ENCODE data around the gene OR4D2. TPM values are rescaled to one million over a fixed set of nuclear protein-coding genes. Genes with fewer than 3 reads are reported as not detected.
A peak's percentile ranks its signal among the peaks of the same experiment; 100 is the strongest.

OR4D2 gene
- total RNA-seq, 1 donor from 2014 or later: not detected

GRCh38 chr17:58219007-58219788 is 52.4 kb downstream of the OR4D2 start, which contains the start of gene MKS1:
TSS of gene MKS1 (minus strand) at chr17:58219255. CDS start at chr17:58219230, 25 bp downstream.
- Histone ChIP-seq H3K4me1 (peaks cover 9% of the 10 kb centered on the region), H3K36me3 (peaks cover 24% of the 10 kb centered on the region), H3K4me3 (peak within 1 kb of the TSS; percentile 66), H3K27ac (peak within 1 kb of the TSS; percentile 80), H3K27me3 (ENCODE audit: low read depth) (no peaks in the 10 kb centered on the region), H3K9me3 (no peaks in the 10 kb centered on the region)
- ATAC-seq (peak; percentile 99 to 100), DNase-seq (peak; percentile 97)
- intact Hi-C loops (cut with DNase I): no loop called here
- TF ChIP-seq CTCF (IDR thresholded peaks at IDR 0.05): peak; percentile 85

- Histone ChIP-seq H3K27ac (peak overlapping the region; percentile 80), H3K4me1 (peaks cover 9% of the 10 kb centered on the region), H3K36me3 (peaks cover 18% of the 10 kb centered on the region), H3K4me3 (peak overlapping the region; percentile 66), H3K27me3 (ENCODE audit: low read depth) (no peaks in the 10 kb centered on the region), H3K9me3 (no peaks in the 10 kb centered on the region)
- no peak for DNase-seq
- ATAC-seq: no peak
- intact Hi-C loops (cut with DNase I): no loop called here
- TF ChIP-seq CTCF (IDR thresholded peaks at IDR 0.05): no peak
These were observed 53.0 kb downstream of the OR4D2 start for GRCh38 chr17:58219789-58220183.

Other genes with a start within 250 kb of the OR4D2 start
- gene CUEDC1, start 211.6 kb upstream of the OR4D2 start, total RNA-seq: 42.8 TPM
- gene VEZF1, start 178.7 kb upstream of the OR4D2 start, total RNA-seq: 73.5 TPM
- gene SRSF1, start 159.7 kb upstream of the OR4D2 start, total RNA-seq: 159 TPM
- gene DYNLL2, start 83.6 kb upstream of the OR4D2 start, total RNA-seq: 33.8 TPM
- gene OR4D1, start 18.6 kb upstream of the OR4D2 start, total RNA-seq: not detected
- gene EPX, start 25.7 kb downstream of the OR4D2 start, total RNA-seq: not detected
- 20.1 TPM for gene MKS1, start 52.3 kb downstream of the OR4D2 start, total RNA-seq
- gene LPO, start 71.6 kb downstream of the OR4D2 start, total RNA-seq: not detected
- gene MPO, start 114.0 kb downstream of the OR4D2 start, total RNA-seq: 1.1 TPM
- 20.2 TPM for gene TSPOAP1, start 161.8 kb downstream of the OR4D2 start, total RNA-seq
- gene SUPT4H1, start 185.2 kb downstream of the OR4D2 start, total RNA-seq: 82.4 TPM

All from lower lobe of right lung (tissue), 2 donors.